Endodermal cell (in vitro differentiated cells): ENCODE data around the gene ADORA3. TPM values are rescaled to one million over a fixed set of nuclear protein-coding genes. Genes with fewer than 3 reads are reported as not detected.

Source experiments
- DNase-seq: peaks from one replicate; pipeline ENCODE4 v3.0.0-alpha.2; 2017
- H3K27ac ChIP-seq: 2 replicates; pipeline ENCODE4 v1.5.1; 2013; ENCODE audit warnings: mild to moderate bottlenecking, low read depth, low read length, moderate library complexity
- H3K27me3 ChIP-seq: 2 replicates; pipeline ENCODE4 v1.6.1; 2013; ENCODE audit warnings: mild to moderate bottlenecking, low read length, moderate library complexity; ENCODE audit not compliant: insufficient read depth, control insufficient read depth, poor library complexity, severe bottlenecking
- H3K36me3 ChIP-seq: 2 replicates; pipeline ENCODE4 v1.7.0; 2013; ENCODE audit warnings: mild to moderate bottlenecking, low read length, moderate library complexity; ENCODE audit not compliant: control insufficient read depth, insufficient read depth
- H3K4me1 ChIP-seq: one replicate; pipeline ENCODE4 v1.7.0; 2013; ENCODE audit warnings: low read length; ENCODE audit not compliant: control insufficient read depth, insufficient read depth
- H3K4me3 ChIP-seq: 2 replicates; pipeline ENCODE4 v1.5.1; 2013; ENCODE audit warnings: mild to moderate bottlenecking, low read length, moderate library complexity
- H3K9ac ChIP-seq: 2 replicates; pipeline ENCODE4 v1.6.1; 2013; ENCODE audit warnings: mild to moderate bottlenecking, low read length, moderate library complexity; ENCODE audit not compliant: poor library complexity, severe bottlenecking; ENCODE audit errors: extremely low read depth
- H3K9me3 ChIP-seq: 2 replicates; pipeline ENCODE4 v1.6.1; 2013; ENCODE audit warnings: mild to moderate bottlenecking, low read length, moderate library complexity; ENCODE audit not compliant: control insufficient read depth
- H3K27ac Mint-ChIP-seq: 2 replicates; pipeline ENCODE4 v1.8.0; 2020; ENCODE audit warnings: mixed read lengths
- H3K27me3 Mint-ChIP-seq: 2 replicates; pipeline ENCODE4 v1.8.0; 2021; ENCODE audit warnings: mild to moderate bottlenecking, mixed read lengths; ENCODE audit not compliant: insufficient read depth
- H3K36me3 Mint-ChIP-seq: 2 replicates; pipeline ENCODE4 v1.8.0; 2020; ENCODE audit warnings: low read depth, mixed read lengths
- H3K4me1 Mint-ChIP-seq: 2 replicates; pipeline ENCODE4 v1.8.0; 2020; ENCODE audit warnings: mixed read lengths
- H3K4me3 Mint-ChIP-seq: 2 replicates; pipeline ENCODE4 v1.8.0; 2020; ENCODE audit warnings: mild to moderate bottlenecking, moderate library complexity, mixed read lengths
- H3K9me3 Mint-ChIP-seq: 2 replicates; pipeline ENCODE4 v1.8.0; 2020; ENCODE audit warnings: mild to moderate bottlenecking, mixed read lengths
- CTCF ChIP-seq: fragments of 200-600 bp; sonication (generic); conservative IDR thresholded peaks from 2 replicates; pipeline ENCODE4 v1.5.0; 2021; ENCODE audit warnings: antibody characterized with exemption, mild to moderate bottlenecking
- WGBS, 2 experiments: methylation state at CpG; one replicate each; pipeline versions ENCODE4 v1.1.5 to v1.1.7; 2013; ENCODE audit warnings: missing lambda C conversion rate in 2 of 2, mixed read lengths in 1 of 2; ENCODE audit not compliant: insufficient coverage in 1 of 2, insufficient read length in 1 of 2; 5-methylcytosine and 5-hydroxymethylcytosine counted together
- total RNA-seq, 2 donors: library from RNA; stranded (reverse); fragmentation: NEBNext Ultra II Directional in 1 of 2; extraction: Animal tissue kit (Norgen Biotek cat#: 25700) in 1 of 2; gene quantifications; 2 replicates in 1 of 2; 3 replicates in 1 of 2; pipeline ENCODE4 v1.2.1, GENCODE V29; 2021

ADORA3 gene
- total RNA-seq, 2 donors from 2014 or later, result not detected

DNA sequence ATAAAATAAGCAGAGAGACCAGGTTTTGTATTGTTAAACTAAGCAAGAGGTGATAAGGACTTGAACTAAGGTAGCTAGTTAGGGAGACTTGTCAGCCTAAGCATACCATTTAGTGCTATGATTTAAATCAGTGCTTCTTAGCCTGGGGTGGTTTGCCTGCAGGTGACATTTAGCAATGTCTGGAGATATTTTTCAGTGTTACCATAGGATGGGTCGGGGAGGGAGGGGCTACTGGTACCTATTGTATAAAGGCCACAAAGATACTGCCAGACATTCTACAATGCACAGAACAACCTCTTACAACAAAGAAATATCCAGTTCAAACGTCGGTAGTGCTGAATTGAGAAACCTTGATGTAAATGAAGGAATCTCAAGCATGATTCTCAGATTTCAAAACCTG is 50.9 kb downstream of the ADORA3 start:
- Mint-ChIP-seq H3K4me3 (no peak overlapping the region), H3K36me3 (peaks cover 47% of the 10 kb centered on the region), H3K27ac (no peak overlapping the region), H3K27me3 (no peaks in the 10 kb centered on the region), H3K4me1 (peaks cover 16% of the 10 kb centered on the region), H3K9me3 (no peaks in the 10 kb centered on the region)
- Histone ChIP-seq H3K4me1 (no peaks in the 10 kb centered on the region), H3K9ac (no peak overlapping the region), H3K36me3 (peaks cover 53% of the 10 kb centered on the region), H3K9me3 (no peaks in the 10 kb centered on the region), H3K4me3 (no peak overlapping the region), H3K27me3 (no peaks in the 10 kb centered on the region), H3K27ac (no peak overlapping the region)
- no peak for DNase-seq
- 96% methylated on average over 3 of the region's 3 CpGs; no CpG with 5 or more reads in 1 of the 2 experiments for WGBS, 2 experiments
- no peak for TF ChIP-seq CTCF

GRCh38 chr1:111450185-111450584 is 53.2 kb downstream of the ADORA3 start:
- no peaks in the 10 kb centered on the region for H3K27me3 ChIP-seq
- H3K9me3 ChIP-seq, result no peaks in the 10 kb centered on the region
- H3K27ac ChIP-seq, result peak overlapping the region; percentile 65
- DNase-seq, result no peak
- peak overlapping the region; percentile 97 for H3K27ac Mint-ChIP-seq
- H3K4me3 Mint-ChIP-seq, result peak overlapping the region; percentile 99
- no peaks in the 10 kb centered on the region for H3K27me3 Mint-ChIP-seq
- peaks cover 40% of the 10 kb centered on the region for H3K36me3 Mint-ChIP-seq
- no peak for TF ChIP-seq CTCF
- WGBS, 2 experiments, result 59 to 60% methylated on average over 1 to 3 of the region's 3 CpGs
- peaks cover 2% of the 10 kb centered on the region for H3K4me1 ChIP-seq
- H3K4me3 ChIP-seq, result peak overlapping the region; percentile 99
- peaks cover 32% of the 10 kb centered on the region for H3K4me1 Mint-ChIP-seq
- no peaks in the 10 kb centered on the region for H3K9me3 Mint-ChIP-seq
- peaks cover 43% of the 10 kb centered on the region for H3K36me3 ChIP-seq
- peak overlapping the region; percentile 94 for H3K9ac ChIP-seq

DNA sequence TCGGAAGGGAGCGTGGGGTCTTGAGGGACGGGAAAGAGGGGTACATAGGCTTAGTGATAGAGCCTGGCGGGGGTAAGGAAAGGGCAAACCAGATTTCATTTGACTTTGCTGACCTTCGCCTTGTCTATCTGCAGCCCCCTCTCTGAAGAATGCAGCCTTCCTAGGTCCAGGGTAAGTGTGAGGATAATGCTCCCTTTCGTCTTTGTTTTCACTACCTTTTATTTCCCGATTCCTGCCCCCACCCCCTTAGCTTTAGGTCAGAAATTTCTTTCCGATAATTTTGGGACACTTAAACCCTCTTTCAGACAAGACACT is 53.8 kb downstream of the ADORA3 start:
- Histone ChIP-seq H3K4me1 (peaks cover 2% of the 10 kb centered on the region), H3K27me3 (no peaks in the 10 kb centered on the region), H3K36me3 (peaks cover 43% of the 10 kb centered on the region), H3K9ac (peak overlapping the region; percentile 94), H3K27ac (peak overlapping the region; percentile 65), H3K4me3 (peak overlapping the region; percentile 99), H3K9me3 (no peaks in the 10 kb centered on the region)
- Mint-ChIP-seq H3K36me3 (peaks cover 37% of the 10 kb centered on the region), H3K27me3 (no peaks in the 10 kb centered on the region), H3K27ac (peak overlapping the region; percentile 97), H3K4me1 (peaks cover 32% of the 10 kb centered on the region), H3K9me3 (no peaks in the 10 kb centered on the region), H3K4me3 (peak overlapping the region; percentile 99)
- no peak for DNase-seq
- TF ChIP-seq CTCF, result no peak
- 0 to 1% methylated on average over 7 to 8 of the region's 8 CpGs for WGBS, 2 experiments

Other genes with a start within 250 kb of the ADORA3 start
- not detected for gene CHIA, start 212.8 kb downstream of the ADORA3 start, total RNA-seq
- 1 to 10 TPM in 1 of 2 donors, under 1 TPM in 1; 0.73 to 4.2 TPM for gene OVGP1, start 75.9 kb downstream of the ADORA3 start, total RNA-seq
- gene WDR77, start 54.4 kb downstream of the ADORA3 start, total RNA-seq, result 10 to 100 TPM; 60.4 to 68.4 TPM
- 100 to 1,000 TPM; 165 to 181 TPM for gene ATP5PB, start 54.2 kb downstream of the ADORA3 start, total RNA-seq
- gene C1orf162, start 29.6 kb downstream of the ADORA3 start, total RNA-seq, result under 1 TPM; 0.26 to 0.60 TPM
- not detected for gene TMIGD3, start within 50 bp of the ADORA3 start, total RNA-seq
- gene RAP1A, start 116.2 kb upstream of the ADORA3 start, total RNA-seq, result 10 to 100 TPM; 28.5 to 35.0 TPM
- gene INKA2, start 235.8 kb upstream of the ADORA3 start, total RNA-seq, result 1 to 10 TPM; 1.4 to 1.9 TPM